HepG2 (cell line): ENCODE results near the gene TRA2B. TPM values are rescaled to one million over a fixed set of nuclear protein-coding genes. Genes with fewer than 3 reads are reported as not detected.

Experiments used
- CCDC6 ChIP-seq: sonication (generic); formaldehyde crosslinking; IDR thresholded peaks from 2 replicates; pipeline ENCODE4 v1.8.1; 2022; ENCODE audit warnings: mild to moderate bottlenecking, missing genetic modification reagents, moderate library complexity
- CENPT ChIP-seq: sonication (generic); formaldehyde crosslinking; IDR thresholded peaks from 2 replicates; pipeline ENCODE4 v1.8.0; 2022; ENCODE audit warnings: low read depth, mild to moderate bottlenecking, moderate library complexity, missing genetic modification reagents
- CREM ChIP-seq, 2 experiments: sonication (generic) in 1 of 2; formaldehyde crosslinking in 1 of 2; IDR thresholded peaks; 2 replicates each; pipeline versions ENCODE4 v1.4.0 to v1.6.1; 2016 to 2020; ENCODE audit warnings: antibody characterized with exemption in 1 of 2, mild to moderate bottlenecking in 1 of 2, missing genetic modification reagents in 1 of 2
- GABPA ChIP-seq, 2 experiments: IDR thresholded peaks; 2 replicates each; pipeline ENCODE4 v1.6.1; 2011 to 2016; ENCODE audit warnings: low read depth in 2 of 2, low read length in 1 of 2, missing biosample characterization in 1 of 2, missing genetic modification characterization in 1 of 2
- HOXD1 ChIP-seq: sonication (generic); formaldehyde crosslinking; IDR thresholded peaks from 2 replicates; pipeline ENCODE4 v1.5.0; 2020; ENCODE audit warnings: missing genetic modification reagents
- KMT2A ChIP-seq: sonication (generic); formaldehyde crosslinking; IDR thresholded peaks from 2 replicates; pipeline ENCODE4 v1.4.0; 2020; ENCODE audit warnings: missing genetic modification reagents
- MYNN ChIP-seq: sonication (generic); formaldehyde crosslinking; IDR thresholded peaks from 2 replicates; pipeline ENCODE4 v1.4.0; 2020; ENCODE audit warnings: mild to moderate bottlenecking, low read depth, missing genetic modification reagents
- NR2F6 ChIP-seq, 2 experiments: IDR thresholded peaks; 2 replicates each; pipeline ENCODE4 v1.6.1; 2016; ENCODE audit warnings: antibody characterized with exemption in 1 of 2, mild to moderate bottlenecking in 1 of 2
- PCBP1 ChIP-seq: fragments of 200-400 bp; formaldehyde crosslinking; IDR thresholded peaks from 2 replicates; pipeline ENCODE4 v1.6.1; 2017; ENCODE audit warnings: mild to moderate bottlenecking, low read depth, low read length, borderline replicate concordance
- POLR2A ChIP-seq, 2 experiments: IDR thresholded peaks; 2 replicates each; pipeline ENCODE4 v1.6.1; 2011; ENCODE audit warnings: low read depth in 2 of 2, low read length in 2 of 2, mild to moderate bottlenecking in 1 of 2, moderate library complexity in 1 of 2; ENCODE audit not compliant: insufficient read depth in 1 of 2
- POLR2G ChIP-seq: fragments of 200-400 bp; formaldehyde crosslinking; IDR thresholded peaks from 2 replicates; pipeline ENCODE4 v1.6.1; 2018; ENCODE audit warnings: mild to moderate bottlenecking, low read depth, low read length, moderate library complexity
- STAT5B ChIP-seq: sonication (generic); formaldehyde crosslinking; IDR thresholded peaks from 2 replicates; pipeline ENCODE4 v1.4.0; 2020; ENCODE audit warnings: missing genetic modification reagents
- TBL1XR1 ChIP-seq: fragments of 150-350 bp; IDR thresholded peaks from 2 replicates; pipeline ENCODE4 v1.6.1; 2014; ENCODE audit warnings: borderline replicate concordance, low read length; ENCODE audit not compliant: partially characterized antibody
- YEATS4 ChIP-seq: sonication (generic); formaldehyde crosslinking; IDR thresholded peaks from 2 replicates; pipeline ENCODE4 v1.4.0; 2020; ENCODE audit warnings: missing genetic modification reagents, borderline replicate concordance
- ZFP37 ChIP-seq: sonication (generic); formaldehyde crosslinking; IDR thresholded peaks from 2 replicates; pipeline ENCODE4 v1.4.0; 2020; ENCODE audit warnings: missing genetic modification reagents, borderline replicate concordance
- ZKSCAN8 ChIP-seq: IDR thresholded peaks from 2 replicates; pipeline ENCODE4 v1.6.1; 2016; ENCODE audit warnings: borderline replicate concordance, missing genetic modification reagents, missing compliant biosample characterization
- ZNF317 ChIP-seq: sonication (generic); formaldehyde crosslinking; IDR thresholded peaks from 2 replicates; pipeline ENCODE4 v1.5.0; 2020; ENCODE audit warnings: mild to moderate bottlenecking, missing genetic modification reagents
- ZNF331 ChIP-seq: sonication (generic); formaldehyde crosslinking; IDR thresholded peaks from 2 replicates; pipeline ENCODE4 v1.4.0; 2020; ENCODE audit warnings: missing genetic modification reagents
- ZNF674 ChIP-seq: sonication (generic); formaldehyde crosslinking; IDR thresholded peaks from 2 replicates; pipeline ENCODE4 v1.5.0; 2020; ENCODE audit warnings: low read depth, mild to moderate bottlenecking, missing genetic modification reagents
- polyA plus RNA-seq, 8 experiments: library from polyadenylated mRNA; depleted of rRNA in 3 of 8; stranded (reverse) in 7 of 8; unstranded in 1 of 8; fragments of >200 nt; fragmentation: Illumina TruSeq in 4 of 8; extraction: Trizol in 4 of 8; gene quantifications; 2 replicates each; pipeline versions ENCODE4 v1.2.1 to v1.2.3, GENCODE V29; 2011 to 2016; ENCODE audit warnings: low read depth in 4 of 8, missing spikeins in 1 of 8, mixed read lengths in 1 of 8; ENCODE audit not compliant: insufficient read depth in 1 of 8
- total RNA-seq, 5 experiments: library from RNA; depleted of rRNA; stranded (reverse); fragments of >200 nt; fragmentation: Illumina TruSeq; extraction: Trizol; gene quantifications; 2 replicates each; pipeline ENCODE4 v1.2.3, GENCODE V29; 2016; ENCODE audit warnings: low read depth in 1 of 5
- TF ChIP-seq, protein P1 (sequence below): sonication (generic); formaldehyde crosslinking; IDR thresholded peaks from 2 replicates; pipeline ENCODE4 v1.8.1; 2022; ENCODE audit warnings: low read depth, mild to moderate bottlenecking, missing genetic modification reagents
- TF ChIP-seq, protein P2 (sequence below): sonication (generic); formaldehyde crosslinking; IDR thresholded peaks from 2 replicates; pipeline ENCODE4 v1.5.0; 2020; ENCODE audit warnings: mild to moderate bottlenecking, missing genetic modification reagents
- TF ChIP-seq, protein P3 (sequence below): IDR thresholded peaks from 2 replicates; pipeline ENCODE4 v1.6.1; 2016; ENCODE audit warnings: low read depth, control low read depth

TRA2B gene
- total and polyA plus RNA-seq, 2 of the 13 experiments (the other 11 are each of a cell fraction or from before 2014, with no cell fraction given): 105 to 241 TPM

DNA sequence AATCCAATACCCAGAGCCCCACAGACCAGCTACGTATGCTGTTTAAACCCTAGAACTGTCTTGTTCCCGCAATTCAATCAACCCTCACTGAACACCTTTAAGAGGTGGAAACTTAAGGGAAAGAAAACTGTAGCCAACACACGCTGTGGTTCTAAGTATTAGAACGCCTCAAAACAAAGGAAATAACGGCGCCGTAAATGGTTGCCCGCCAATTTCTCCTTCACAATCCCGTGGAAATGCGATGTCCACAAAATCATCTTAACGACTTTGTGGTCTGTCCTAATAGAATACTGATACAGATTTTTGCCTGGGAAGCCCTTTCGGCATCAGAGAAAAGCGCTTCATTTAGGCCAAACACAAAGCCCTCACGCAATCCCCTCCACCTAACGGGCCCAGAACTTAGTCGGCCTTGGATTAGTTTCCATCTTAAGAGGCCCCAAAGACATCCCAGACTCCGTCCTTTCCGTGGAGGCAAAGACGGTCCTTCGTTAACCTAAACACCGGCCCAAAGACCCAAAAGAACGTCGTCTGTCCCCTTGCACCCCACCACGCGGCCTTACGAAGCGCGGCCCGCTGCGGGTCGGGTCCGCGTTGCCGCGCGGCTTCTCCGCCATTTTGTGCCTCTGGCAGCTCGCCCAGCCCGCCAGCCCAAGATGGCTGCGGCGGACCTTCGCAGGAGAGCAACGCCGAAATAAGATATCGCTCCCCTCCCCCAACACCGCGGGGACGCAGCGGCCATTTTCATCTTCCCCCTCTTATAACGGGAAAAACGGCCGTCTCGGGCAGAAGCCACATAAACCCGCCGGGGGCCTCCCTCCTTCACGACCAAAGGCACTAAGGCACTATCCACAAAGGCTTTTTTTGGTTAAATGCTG is 763 bp downstream of the TRA2B start (continued):
- TF ChIP-seq HOXD1 (CRISPR knock-in tag) (no peak), NR2F6 (IDR thresholded peaks at IDR 0.05) (no peak), NR2F6 (CRISPR knock-in tag; IDR thresholded peaks at IDR 0.05) (0 out of 2 replicates have a peak, but pooled peaks have one; percentile 7), GABPA (IDR thresholded peaks at IDR 0.05; ENCODE audit: low read depth, low read length) (no peak), GABPA (CRISPR knock-in tag; IDR thresholded peaks at IDR 0.05; ENCODE audit: low read depth) (no peak), POLR2A (IDR thresholded peaks at IDR 0.05; ENCODE audit: insufficient read depth in 1 of 2, low read depth in 2 of 2, low read length in 2 of 2) (peak in 1 of 2 experiments; percentile 37; a peak in 1 of 4 replicates), MYNN (CRISPR knock-in tag) (0 out of 2 replicates have a peak, but pooled peaks have one; percentile 19), CREM (IDR thresholded peaks at IDR 0.05) (no peak), CREM (CRISPR knock-in tag; IDR thresholded peaks at IDR 0.05) (no peak), PCBP1 (0 out of 2 replicates have a peak, but pooled peaks have one; percentile 57), ZNF331 (CRISPR knock-in tag) (no peak), POLR2G (no peak), TBL1XR1 (no peak), ZFP37 (no peak), YEATS4 (peak; percentile 77), CCDC6 (no peak), STAT5B (CRISPR knock-in tag) (no peak), ZNF317 (0 out of 2 replicates have a peak, but pooled peaks have one; percentile 4), ZNF674 (CRISPR knock-in tag) (no peak; the same call in 1 of the 2 replicates), CENPT (CRISPR knock-in tag) (no peak), KMT2A (CRISPR knock-in tag) (peak; percentile 57), ZKSCAN8 (no peak)
- TF ChIP-seq, protein P1, sequence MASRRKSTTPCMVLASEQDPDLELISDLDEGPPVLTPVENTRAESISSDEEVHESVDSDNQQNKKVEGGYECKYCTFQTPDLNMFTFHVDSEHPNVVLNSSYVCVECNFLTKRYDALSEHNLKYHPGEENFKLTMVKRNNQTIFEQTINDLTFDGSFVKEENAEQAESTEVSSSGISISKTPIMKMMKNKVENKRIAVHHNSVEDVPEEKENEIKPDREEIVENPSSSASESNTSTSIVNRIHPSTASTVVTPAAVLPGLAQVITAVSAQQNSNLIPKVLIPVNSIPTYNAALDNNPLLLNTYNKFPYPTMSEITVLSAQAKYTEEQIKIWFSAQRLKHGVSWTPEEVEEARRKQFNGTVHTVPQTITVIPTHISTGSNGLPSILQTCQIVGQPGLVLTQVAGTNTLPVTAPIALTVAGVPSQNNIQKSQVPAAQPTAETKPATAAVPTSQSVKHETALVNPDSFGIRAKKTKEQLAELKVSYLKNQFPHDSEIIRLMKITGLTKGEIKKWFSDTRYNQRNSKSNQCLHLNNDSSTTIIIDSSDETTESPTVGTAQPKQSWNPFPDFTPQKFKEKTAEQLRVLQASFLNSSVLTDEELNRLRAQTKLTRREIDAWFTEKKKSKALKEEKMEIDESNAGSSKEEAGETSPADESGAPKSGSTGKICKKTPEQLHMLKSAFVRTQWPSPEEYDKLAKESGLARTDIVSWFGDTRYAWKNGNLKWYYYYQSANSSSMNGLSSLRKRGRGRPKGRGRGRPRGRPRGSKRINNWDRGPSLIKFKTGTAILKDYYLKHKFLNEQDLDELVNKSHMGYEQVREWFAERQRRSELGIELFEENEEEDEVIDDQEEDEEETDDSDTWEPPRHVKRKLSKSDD (CRISPR knock-in tag): peak; percentile 92; the same call in 1 of the 2 replicates
- TF ChIP-seq, protein P2, sequence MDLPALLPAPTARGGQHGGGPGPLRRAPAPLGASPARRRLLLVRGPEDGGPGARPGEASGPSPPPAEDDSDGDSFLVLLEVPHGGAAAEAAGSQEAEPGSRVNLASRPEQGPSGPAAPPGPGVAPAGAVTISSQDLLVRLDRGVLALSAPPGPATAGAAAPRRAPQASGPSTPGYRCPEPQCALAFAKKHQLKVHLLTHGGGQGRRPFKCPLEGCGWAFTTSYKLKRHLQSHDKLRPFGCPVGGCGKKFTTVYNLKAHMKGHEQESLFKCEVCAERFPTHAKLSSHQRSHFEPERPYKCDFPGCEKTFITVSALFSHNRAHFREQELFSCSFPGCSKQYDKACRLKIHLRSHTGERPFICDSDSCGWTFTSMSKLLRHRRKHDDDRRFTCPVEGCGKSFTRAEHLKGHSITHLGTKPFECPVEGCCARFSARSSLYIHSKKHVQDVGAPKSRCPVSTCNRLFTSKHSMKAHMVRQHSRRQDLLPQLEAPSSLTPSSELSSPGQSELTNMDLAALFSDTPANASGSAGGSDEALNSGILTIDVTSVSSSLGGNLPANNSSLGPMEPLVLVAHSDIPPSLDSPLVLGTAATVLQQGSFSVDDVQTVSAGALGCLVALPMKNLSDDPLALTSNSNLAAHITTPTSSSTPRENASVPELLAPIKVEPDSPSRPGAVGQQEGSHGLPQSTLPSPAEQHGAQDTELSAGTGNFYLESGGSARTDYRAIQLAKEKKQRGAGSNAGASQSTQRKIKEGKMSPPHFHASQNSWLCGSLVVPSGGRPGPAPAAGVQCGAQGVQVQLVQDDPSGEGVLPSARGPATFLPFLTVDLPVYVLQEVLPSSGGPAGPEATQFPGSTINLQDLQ (CRISPR knock-in tag): no peak; the same call in 1 of the 2 replicates
- TF ChIP-seq, protein P3, sequence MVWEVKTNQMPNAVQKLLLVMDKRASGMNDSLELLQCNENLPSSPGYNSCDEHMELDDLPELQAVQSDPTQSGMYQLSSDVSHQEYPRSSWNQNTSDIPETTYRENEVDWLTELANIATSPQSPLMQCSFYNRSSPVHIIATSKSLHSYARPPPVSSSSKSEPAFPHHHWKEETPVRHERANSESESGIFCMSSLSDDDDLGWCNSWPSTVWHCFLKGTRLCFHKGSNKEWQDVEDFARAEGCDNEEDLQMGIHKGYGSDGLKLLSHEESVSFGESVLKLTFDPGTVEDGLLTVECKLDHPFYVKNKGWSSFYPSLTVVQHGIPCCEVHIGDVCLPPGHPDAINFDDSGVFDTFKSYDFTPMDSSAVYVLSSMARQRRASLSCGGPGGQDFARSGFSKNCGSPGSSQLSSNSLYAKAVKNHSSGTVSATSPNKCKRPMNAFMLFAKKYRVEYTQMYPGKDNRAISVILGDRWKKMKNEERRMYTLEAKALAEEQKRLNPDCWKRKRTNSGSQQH (CRISPR knock-in tag): peak; percentile 56; the same call in 1 of the 2 replicates
